ENCODE measurements around the gene ERGIC1.

The ERGIC1 gene

DNA sequence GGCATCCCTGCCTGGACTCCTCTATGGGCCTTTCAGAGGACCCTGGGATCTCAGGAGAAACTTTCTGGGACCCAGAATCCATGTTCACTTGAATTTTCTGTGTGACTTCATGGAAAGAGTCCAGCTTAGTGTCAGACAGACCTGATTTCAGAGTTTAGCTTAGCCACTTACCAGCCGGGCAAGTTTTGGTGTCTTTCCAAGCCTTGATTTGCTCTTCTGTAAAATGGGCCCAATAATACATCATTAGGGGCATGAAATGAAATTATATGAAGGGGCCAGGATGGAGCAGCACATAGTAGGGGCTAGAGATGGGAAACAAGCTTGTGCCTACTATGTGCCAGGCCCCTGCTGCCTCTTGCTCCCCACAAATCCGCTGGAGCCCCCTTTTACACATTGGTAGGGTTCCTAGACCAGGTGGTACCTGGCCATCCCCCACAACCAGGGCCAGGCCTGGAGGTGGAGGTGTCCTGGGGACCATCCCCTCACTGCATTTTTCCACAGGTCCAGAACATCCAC is 92.0 kb downstream of the ERGIC1 start:
- DNase-seq, result no peak

DNA sequence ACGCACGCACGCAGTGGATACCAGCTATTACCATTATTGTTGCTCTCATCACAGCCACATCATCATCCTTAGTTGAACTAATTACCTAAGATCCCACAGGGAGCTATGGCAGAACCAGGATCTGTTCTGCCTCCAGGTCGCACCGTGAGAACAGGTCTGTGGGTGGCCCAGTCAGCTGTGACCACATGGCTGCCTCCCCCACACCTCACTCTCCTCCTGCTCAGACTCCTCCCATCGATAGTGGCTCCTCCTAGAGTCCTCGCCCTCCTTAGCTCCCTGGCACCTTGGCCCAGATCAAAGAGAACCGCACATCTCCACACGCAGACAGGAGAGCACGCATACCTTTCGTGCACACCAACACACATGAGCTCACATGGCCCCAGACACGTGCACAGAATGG is 92.7 kb downstream of the ERGIC1 start:
- DNase-seq, result no peak

DNA sequence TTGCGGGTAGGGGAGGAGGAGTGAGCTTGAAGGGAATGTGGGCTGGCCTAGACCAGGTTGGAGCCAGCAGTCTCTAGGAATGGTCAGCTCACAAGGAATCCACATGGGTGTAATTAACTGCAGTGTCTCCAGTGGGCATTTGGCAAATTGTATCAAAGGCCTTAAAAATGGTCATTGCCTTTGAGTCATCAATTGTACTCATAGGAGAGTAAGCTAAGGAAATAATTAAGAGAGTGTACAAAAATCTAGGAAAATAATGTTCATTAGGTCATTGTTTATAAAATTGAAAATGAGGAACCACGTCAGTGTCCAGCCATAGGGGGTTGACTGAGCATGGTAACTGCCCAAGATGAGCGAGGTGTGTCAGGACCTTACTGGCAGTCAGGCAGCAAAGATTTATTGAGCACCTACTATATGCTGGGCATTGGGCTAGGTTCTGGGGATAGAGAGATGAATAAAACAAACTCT is 95.4 kb downstream of the ERGIC1 start:
- DNase-seq, result no peak

DNA sequence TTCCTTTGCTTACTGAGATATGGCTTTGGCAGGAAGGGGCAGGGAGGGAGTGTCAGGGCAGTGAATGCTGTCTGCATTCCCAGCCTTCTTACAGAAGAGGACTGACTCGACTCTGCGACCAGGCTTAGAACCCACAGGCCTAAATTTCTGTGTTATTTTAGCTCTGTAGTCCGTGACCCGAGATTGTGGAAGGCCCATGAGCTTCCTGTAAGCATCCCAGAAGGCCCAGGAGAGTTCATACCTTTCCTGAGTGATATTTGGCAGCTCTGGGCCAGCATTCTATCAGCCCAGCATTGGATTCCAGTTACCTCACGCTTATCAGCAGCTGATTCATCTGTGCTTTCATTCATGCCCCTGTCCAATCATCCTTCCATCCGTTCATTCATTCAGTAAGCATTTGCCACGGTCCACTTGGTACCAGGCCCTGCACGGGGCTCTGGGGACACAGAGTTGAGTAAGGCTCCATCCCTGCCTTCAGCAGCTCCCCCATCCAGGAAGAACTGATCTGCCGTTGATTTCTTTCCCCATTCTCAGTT is 97.0 kb downstream of the ERGIC1 start:
- DNase-seq, result no peak

DNA sequence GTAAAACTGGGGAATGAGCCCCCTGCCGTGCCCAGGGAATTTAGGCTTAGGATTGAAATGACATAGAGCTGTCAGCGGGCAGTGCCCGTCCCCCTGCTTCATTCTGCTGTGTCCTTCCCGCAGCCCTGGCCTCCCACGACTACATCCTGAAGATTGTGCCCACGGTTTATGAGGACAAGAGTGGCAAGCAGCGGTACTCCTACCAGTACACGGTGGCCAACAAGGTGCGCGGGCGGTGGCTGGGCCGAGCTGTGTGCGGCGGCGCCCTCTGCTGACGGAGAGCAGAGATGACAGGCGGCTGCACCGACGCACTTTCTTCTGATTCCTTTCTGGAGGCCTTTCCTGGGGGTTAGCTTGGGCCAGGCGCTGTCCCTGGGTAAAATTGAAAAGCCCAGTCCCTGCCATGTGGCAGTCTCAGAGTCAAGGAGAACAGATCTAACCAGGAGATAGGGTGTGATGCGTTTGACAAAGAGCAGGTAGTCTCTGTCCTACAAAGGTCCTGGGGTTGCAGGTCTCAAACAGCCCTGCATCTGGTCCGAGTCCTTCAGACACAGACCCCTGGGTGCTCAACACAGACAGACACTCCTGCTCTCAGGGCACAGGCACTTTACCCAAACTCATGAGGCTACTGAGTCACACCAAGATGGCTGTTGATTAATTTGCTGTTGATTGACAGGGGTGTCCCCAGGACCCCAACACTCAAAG is 98.4 kb downstream of the ERGIC1 start:
- DNase-seq, result no peak

DNA sequence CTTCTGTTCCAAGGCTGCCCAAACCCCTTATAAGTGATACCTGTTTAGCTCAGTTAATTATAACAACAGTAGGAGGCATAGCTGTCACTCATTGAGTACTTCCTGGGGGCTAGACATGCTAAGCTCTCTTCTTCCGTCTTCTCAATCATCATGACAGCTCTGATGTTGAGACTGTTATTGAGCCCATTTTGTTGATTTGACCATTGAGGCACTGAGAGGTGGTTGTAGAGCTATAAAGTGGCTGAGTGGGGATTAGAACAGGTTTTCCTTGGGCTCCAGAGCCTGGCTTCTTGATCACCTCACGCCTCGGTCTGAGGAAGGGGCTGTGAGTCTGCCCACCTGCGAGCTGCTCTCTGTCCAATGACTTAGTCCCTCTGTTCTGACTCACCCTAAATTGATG is 99.2 kb downstream of the ERGIC1 start:
- no peak for DNase-seq

GRCh38 chr5:172935096-172935495 is 101.0 kb downstream of the ERGIC1 start:
- no peak for DNase-seq

GRCh38 chr5:172936401-172936800 is 102.3 kb downstream of the ERGIC1 start:
- no peak for DNase-seq

DNA sequence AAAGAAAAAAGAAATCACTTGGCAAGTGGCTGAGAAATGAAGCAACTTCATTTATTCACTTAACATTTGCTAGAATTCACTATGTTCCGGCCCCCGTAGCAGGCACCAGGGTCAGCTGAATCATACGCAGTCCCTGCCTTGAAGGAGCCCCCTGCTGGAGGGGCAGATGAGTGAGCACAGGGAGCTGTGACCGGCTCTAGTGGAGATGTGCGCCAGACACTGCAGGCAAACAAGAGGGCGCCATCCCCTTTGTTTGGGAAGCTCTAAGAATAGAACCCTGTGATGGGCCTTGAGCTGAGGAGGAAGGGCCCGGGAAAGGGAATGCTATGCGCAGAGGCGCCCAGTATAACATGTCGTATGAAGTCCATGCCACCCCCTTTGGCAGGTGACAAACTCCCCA is 105.0 kb downstream of the ERGIC1 start:
- no peak for DNase-seq

DNA sequence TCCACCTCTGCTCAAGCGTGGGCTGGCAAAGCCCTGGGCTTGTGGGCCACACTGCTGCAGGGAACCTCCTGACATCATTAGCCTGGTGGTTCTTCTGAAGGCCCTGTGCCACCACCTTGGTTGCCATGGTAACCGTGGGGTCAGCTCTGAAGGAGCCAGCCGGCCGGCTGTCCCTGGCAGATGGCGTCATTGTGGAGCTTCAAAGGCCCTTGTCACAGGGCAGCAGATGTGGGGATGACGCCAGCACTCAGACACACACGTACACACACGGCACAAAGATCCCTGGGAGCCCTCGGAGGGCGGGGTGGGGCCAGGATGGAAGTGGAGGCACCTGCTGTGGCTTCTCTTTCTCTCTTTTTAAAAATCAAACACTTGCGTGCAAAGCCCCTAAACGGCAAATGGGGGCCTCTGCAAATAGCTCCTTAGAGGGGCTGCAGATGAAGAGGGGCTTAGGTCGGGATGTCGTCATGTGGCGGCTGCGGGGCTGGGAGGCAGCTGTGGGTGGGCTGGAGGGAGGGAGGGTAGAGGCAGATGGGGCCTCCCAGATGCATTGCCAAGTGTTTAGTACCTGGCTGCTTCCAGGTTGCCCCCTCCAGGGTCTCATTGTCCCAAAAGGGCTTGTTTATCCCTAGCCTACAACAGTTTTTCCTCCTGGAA is 105.7 kb downstream of the ERGIC1 start:
- DNase-seq, result no peak

DNA sequence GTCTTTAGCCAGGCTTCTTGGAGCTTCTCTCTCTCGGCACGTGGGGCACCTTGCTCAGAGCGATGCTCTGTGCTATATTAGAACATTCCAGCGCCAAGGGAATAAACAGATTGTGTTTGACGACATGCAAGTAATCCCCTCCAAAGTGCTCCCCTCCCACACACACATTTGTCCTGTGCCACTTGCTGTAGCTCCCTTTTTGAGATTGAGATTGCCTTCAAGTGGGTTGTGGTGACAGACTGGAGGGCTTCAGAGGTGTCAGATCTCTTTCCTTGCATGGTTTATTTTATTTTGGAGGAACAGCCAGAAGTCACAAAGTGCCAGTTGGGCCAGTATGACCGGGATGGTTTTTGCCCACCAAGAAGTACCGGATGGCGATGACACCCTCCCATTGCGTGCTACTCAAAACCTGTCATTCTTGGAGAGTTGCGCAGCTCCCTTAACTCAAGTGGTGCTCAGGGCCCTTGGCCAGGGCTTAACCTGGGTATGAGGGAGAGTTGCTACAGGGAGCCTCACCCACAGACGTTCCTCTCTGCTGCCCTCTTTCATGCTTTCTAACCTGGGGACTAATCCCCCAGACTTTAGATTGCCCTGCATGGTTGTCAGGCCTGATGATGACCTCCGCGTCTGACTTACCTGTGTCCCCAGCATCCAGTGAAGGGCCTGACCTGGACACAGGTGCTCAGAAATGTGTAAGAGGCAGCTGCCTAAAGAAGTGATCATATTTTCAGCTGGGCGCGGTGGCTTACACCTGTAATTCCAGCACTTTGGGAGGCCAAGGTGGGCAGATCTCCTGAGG is 106.4 kb downstream of the ERGIC1 start:
- no peak for DNase-seq

DNA sequence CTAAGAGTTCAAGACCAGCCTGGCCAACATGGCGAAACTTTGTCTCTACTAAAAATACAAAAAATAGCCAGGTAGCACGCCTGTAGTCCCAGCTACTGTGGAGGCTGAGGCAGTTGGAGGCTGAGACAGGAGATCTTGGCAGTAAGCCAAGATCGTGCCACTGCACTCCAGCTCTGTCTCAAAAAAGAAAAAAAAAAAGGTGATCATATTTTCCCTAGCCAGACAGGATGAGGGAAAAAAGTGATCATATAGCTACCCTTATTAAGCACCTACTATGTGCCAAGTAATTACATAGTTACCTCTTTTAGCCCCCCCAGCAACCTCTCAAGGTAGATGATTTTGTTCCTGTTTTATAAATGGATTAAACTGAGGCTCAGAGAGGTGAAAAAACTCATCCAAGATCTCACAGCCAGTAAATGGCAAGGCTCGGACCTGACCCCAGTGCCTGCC is 107.0 kb downstream of the ERGIC1 start:
- no peak for DNase-seq

DNA sequence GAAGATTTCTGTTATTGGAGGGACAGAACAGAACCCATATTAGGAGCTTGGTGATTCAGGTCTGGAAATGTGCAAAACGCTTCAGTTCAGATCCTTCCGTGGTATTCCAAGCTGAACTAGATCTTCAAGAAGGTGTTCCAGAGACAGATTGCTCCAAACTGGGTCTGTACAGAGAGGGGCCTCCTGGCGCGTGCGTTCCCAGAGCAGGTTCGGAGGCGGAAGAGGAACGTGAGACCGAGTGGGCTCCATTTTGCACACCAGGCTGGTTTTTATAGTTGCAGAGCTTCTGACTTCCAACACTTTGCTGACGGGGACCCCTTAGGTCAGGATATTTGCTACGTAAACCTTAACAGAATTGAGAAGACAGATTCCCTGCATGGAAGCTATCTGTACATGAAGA is 108.5 kb downstream of the ERGIC1 start:
- no peak for DNase-seq

DNA sequence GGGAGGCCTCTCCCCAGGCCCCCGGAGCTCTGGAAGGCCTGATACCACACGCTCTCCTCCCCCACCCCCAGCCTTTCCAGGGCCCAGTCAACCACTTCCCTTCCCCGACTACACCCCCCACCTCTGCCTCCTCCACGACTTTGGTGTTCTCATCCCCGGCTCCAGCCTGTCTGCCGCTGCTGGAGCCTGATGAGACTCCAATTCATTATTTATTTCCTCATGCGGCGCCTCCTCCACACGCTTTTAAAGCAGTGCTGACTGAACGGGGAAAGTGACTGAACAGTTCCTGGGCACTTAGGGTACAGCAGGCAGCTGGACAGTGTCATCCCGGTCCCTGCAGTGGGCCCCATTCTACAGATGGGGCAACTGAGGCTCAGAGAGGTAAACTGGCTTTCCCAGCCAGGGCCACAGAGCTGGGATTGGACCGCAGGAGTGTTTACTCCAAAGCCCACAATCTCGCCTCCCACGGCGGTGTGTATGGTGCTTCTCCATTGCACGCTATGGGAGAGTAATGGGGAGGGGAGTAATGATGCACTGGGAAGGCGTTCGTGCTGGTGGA is 109.3 kb downstream of the ERGIC1 start:
- no peak for DNase-seq

- no peak for DNase-seq
Observed at GRCh38 chr5:172943906-172944305, 109.9 kb downstream of the ERGIC1 start.

DNA sequence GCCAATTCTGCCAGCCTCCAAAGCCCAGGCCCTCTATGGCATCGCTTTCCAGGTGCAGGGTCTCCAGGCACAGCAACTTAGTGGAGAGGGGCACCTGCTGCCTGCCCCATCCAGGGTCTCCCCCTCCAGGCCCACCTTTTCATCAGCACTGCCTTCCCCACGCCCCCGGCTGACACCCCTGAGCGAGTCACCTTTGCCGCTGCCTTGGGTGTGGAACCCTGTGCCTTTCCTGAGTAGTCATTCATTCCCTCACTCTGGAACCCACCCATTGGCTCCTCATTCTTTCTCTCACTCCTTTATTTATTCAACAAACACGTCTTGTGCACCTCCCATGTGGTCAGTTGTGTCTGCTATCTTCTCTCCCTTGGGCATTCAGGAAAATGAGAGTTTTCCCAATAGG is 110.7 kb downstream of the ERGIC1 start:
- DNase-seq, result no peak

DNA sequence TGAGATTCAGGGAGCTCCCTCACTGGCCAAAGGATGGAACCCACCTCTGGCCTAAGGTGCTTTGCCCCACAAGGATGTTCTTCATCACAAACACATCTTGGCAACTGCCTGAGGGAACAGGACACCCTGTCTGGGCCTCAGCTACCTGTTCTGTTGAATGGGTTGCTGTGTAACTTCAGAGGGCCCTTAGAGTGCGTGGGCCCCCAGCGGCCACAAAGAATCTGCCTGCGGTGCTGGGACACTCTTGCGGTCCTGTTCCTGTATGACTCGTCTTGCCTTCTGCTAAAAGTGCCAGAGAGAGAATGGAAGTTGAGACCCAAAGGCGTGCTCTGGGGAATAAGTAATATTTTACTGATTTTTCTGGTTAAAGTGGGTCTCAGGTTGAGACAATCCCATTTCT is 111.1 kb downstream of the ERGIC1 start:
- no peak for DNase-seq

DNA sequence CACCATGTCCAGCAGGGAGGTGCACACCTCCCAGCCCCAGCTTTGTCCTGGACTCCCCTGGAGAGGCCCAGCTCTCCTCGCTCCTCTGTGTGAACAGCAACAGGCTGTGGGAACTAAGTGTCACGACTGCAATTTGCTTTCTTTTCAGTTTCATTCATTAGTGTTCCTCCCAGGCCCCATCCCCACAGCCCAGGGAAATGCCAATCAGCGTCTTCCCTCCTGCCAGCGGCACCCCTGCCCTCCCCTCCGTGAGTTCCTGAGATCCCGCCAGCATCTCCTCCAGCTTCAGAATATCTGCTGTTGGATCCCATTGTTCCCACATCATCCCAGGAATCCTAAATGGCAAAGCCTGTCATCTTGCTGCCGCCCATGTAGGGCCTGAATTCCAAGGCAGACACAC is 112.1 kb downstream of the ERGIC1 start:
- no peak for DNase-seq

- DNase-seq, result no peak
Observed at GRCh38 chr5:172949426-172949825, 115.4 kb downstream of the ERGIC1 start.

- no peak for DNase-seq
Observed at GRCh38 chr5:172950176-172950965, 116.3 kb downstream of the ERGIC1 start.

DNA sequence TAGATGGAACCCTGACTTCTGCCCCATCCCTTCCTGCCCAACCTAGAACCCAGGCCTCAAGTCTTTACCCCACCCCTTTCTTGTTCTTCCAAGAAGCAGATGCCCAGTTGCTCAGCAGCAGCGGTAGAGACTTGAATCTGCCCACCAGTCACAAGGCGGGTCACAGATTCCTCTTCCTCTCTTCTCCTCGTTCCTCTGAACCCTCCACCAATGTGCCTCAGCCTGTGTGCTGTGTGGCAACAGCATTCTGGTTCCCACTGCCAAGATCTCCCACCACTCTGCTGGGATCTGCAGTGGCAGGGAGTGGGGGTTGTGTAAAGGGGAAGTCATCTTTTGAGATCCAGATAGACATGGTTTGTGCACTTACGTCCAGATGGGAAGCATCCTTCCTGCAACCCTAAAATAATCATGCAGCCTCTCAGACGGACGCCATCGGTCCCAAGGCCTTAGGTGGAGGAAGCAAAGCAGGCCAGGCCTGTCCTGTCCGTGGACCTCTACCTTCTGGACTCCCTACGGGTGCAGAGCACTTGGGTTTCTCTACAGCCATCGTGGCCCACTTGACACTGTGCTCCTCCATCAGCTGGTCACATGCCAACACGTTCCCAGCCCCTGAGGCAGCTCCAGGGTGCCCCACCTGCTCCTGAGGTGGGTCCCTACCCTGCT is 117.5 kb downstream of the ERGIC1 start:
- DNase-seq, result no peak
